ENCODE measurements around the gene CHAF1A. TPM values are rescaled to one million over a fixed set of nuclear protein-coding genes. Genes with fewer than 3 reads are reported as not detected.

The CHAF1A gene
- total and polyA plus RNA-seq, 2 of the 8 experiments (the other 6 are each of a cell fraction or from before 2014, with no cell fraction given) = 122 to 147 TPM

DNA sequence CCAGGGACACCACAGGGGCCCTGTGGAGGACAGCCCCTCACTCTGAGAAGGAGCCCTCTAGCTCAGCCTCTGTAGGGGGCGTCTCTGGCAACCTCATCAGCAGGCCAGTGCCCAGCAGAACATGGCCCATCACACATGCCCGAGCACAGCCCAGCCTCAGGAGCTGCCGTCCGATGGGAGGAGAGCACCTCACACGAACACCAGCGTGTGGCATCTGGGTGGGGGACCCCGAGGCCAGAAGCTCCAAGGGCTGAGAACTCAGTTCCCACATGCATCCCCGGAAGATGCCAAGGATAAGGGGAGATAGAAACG is 13.4 kb upstream of the CHAF1A start (continued):
- TF ChIP-seq GABPA (IDR thresholded peaks at IDR 0.05; ENCODE audit: borderline replicate concordance, insufficient read depth, low read length) (no peak), BACH1 (IDR thresholded peaks at IDR 0.05; ENCODE audit: low read length) (no peak), SRF (IDR thresholded peaks at IDR 0.05; ENCODE audit: low read depth, low read length) (no peak), KDM4A (IDR thresholded peaks at IDR 0.05; ENCODE audit: low read depth, low read length, severe bottlenecking) (no peak)
- TF ChIP-seq, protein P1, sequence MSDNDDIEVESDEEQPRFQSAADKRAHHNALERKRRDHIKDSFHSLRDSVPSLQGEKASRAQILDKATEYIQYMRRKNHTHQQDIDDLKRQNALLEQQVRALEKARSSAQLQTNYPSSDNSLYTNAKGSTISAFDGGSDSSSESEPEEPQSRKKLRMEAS (IDR thresholded peaks at IDR 0.05) = no peak
